ENCODE results near the gene RPL10A. TPM values are rescaled to one million over a fixed set of nuclear protein-coding genes. Genes with fewer than 3 reads are reported as not detected.
"Not testable (repeated sequence)": the region's sequence is repeated elsewhere in the genome, so short reads cannot be mapped to it uniquely, and the experiment has no call there.

Gene RPL10A
- total RNA-seq, 1 donor from 2014 or later, result 1,537 TPM

DNA sequence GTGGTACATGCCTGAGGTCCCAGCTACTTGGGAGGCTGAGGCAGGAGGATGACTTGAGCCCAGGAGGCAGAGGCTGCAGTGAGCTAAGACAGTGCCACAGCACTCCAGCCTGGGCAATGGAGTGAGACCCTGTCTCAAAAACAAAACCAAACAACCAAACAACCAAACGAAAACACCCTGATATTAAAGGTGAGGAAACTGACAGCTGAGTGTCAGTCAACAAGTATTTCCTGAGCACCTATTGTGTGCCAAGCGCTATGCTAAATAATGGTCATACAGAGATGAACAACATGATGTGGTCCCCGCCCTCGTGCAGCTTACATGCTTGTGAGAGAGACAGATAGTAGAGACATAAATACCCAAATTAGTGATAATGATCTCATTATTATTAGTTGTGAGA, 46.4 kb downstream of the RPL10A start:
- no peak for DNase-seq

DNA sequence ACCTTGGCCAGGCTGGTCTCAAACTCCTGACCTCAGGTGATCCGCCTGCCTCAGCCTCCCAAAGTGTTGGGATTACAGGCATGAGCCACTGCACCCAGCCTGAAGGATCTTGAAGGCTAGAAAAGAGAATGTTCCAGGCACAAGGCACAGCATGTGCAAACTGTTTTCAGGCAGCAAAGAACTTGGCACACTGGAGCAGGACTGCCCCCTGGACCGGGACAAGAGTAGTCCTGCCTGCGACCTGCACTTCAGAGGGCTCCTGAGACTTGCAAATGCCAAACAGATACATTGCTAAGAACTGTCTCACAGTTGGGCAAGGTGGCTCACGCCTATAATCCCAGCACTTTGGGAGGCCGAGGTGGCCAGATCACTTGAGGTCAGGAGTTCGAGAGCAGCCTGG, 47.7 kb downstream of the RPL10A start:
- DNase-seq, result not testable (repeated sequence)

DNA sequence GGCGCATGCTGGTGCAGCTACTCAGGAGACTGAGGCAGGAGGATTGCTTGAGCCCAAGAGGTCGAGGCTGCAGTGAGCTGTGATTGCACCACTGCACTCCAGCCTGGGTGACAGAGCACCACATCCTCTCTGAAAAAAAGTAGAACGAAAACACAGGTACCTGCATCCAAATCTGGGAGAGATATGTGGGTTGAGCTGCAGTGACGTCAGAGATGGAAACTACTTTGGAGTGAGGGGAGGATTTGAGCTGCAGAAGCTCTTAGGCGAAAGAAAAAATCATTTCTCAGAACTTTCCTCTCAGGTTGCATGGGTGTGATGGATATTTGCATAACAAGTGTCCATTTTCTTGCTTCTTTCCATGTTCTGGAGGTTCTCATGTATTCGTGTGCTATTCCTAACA, 48.5 kb downstream of the RPL10A start:
- DNase-seq, result no peak

DNA sequence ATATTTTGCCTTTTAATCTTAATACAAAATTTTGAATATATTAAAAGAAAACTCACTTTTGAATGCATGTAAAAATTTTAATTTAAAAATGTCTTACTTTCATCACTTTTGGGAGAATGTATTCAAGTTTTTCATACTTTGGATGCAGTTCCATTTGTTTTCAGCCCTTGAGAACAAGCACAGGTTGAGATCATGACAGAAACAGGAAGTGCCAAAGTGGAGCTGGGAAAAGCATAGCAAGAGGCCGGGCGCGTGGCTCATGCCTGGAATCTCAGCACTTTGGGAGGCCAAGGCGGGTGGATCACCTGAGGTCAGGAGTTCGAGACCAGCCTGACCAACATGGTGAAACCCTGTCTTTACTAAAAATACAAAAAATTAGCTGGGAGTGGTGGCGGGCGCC, 49.8 kb downstream of the RPL10A start:
- DNase-seq, result not testable (repeated sequence)

DNA sequence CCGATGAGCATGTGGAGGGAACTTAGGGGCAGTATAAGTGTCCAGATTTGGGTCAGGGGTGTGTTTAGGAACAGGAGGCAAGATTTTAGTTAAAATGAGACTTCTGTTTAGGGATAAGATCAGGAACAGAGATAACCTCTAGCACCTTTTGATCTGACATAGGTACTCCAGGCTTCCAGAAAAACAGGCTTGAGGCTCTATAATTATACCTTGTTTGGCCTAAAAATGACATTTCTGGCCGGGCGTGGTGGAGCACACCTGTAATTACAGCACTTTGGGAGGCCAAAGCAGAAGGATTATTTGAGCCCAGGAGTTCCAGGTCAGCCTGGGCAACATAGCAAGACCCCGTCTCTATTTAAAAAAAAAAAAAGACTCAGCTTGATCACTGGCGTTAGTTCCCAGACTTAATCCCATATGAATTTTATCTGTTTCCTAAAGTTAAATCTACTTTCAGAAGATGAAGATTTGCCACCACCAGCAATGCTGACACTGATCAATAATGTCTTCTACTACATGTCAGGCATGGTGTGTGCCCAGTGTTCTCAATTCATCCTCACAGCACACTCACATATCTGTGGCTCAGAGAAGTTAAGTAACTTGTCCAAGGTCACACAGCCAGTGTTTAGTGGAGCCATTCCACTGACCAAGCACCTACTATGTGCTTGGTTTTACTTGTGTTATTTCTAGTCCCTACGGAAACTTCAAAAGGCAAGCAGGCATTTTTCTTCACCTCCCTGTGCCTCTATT, 50.5 kb downstream of the RPL10A start:
- no peak for DNase-seq

DNA sequence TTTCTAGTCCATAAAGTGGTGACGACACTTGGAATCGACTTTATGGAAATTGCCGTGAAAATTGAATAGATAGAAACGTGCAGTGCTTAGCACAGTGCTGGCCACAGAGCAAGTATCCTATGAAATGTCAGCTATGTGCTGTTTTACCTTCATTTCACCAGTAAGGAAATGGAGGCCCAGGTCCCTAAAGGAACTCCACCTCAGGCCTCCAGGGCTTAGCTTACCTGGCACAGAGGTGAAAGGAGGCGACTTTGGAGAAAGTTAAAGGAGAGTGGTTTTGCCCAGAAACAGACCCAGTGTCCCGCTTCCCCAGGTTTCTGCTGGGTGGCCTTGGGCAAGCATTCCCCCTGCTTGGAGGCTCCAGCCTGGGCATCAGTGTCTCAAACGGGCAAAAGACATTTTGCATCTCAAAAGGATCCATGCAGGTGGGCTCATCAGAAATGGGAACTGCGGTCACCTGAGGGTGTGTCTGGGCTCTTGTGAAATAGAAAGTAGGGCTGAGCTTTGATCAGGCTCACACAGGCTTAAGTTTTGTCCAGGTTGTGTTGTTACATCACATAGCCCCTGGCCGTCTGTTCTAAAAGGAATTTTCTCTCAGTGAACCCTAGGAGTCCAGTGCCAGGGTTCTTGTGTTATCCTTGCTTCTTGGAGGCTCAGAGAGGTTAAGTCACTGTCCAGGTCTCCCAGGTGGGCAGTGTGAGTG, 51.3 kb downstream of the RPL10A start:
- no peak for DNase-seq

Small RNA genes lying within 50 kb of the gene (small RNA-seq; reads per million reads assigned to genes)
- not detected for gene MIR7111

Other genes starting within 250 kb of the RPL10A start
- gene ZNF76, start 208.7 kb upstream of the RPL10A start, total RNA-seq, result 11.1 TPM
- 0.47 TPM for gene DEF6, start 170.6 kb upstream of the RPL10A start, total RNA-seq
- 2.2 TPM for gene PPARD, start 125.8 kb upstream of the RPL10A start, total RNA-seq
- 9.5 TPM for gene FANCE, start 16.1 kb upstream of the RPL10A start, total RNA-seq
- 0.16 TPM for gene TEAD3, start 28.7 kb downstream of the RPL10A start, total RNA-seq
- 0.47 TPM for gene TULP1, start 44.5 kb downstream of the RPL10A start, total RNA-seq
- gene FKBP5, start 220.5 kb downstream of the RPL10A start, total RNA-seq, result 3.1 TPM

All from occipital lobe (tissue), 3 donors.